SK-N-SH treated with all-trans-retinoic acid at 6 μM for 48 hours (cell line): Measurements from ENCODE around the gene ERC1.

Experiments used
- ATAC-seq: fragments of 200-7000 bp; cut with Tn5 transposase; 3 replicates; pipeline ENCODE4 v1.9.1; 2020; ENCODE audit warnings: mild to moderate bottlenecking, moderate library complexity
- ARNTL ChIP-seq: fragments of 450-650 bp; formaldehyde crosslinking; IDR thresholded peaks from 2 replicates; pipeline ENCODE4 v1.5.0; 2020; ENCODE audit warnings: low read depth, mild to moderate bottlenecking, moderate library complexity, borderline replicate concordance
- BACH2 ChIP-seq: fragments of 250-450 bp; sonication (Bioruptor Pico); IDR thresholded peaks from 2 replicates; pipeline ENCODE4 v1.9.0; 2021; ENCODE audit warnings: mild to moderate bottlenecking, borderline replicate concordance
- CSDC2 ChIP-seq: fragments of 250-450 bp; sonication (Bioruptor Pico); IDR thresholded peaks from 2 replicates; pipeline ENCODE4 v1.5.0; 2020; ENCODE audit warnings: mild to moderate bottlenecking, moderate library complexity
- CSRNP3 ChIP-seq: fragments of 250-450 bp; sonication (Bioruptor Pico); IDR thresholded peaks from 2 replicates; pipeline ENCODE4 v1.5.1; 2021; ENCODE audit warnings: mild to moderate bottlenecking, moderate library complexity
- ESRRG ChIP-seq: fragments of 250-450 bp; sonication (Bioruptor Pico); IDR thresholded peaks from 2 replicates; pipeline ENCODE4 v1.6.1; 2021; ENCODE audit warnings: mild to moderate bottlenecking
- GLIS3 ChIP-seq: fragments of 250-450 bp; sonication (Bioruptor Pico); IDR thresholded peaks from 2 replicates; pipeline ENCODE4 v1.5.0; 2020; ENCODE audit warnings: mild to moderate bottlenecking, moderate library complexity
- ISL1 ChIP-seq: fragments of 250-450 bp; sonication (Bioruptor Pico); IDR thresholded peaks from 2 replicates; pipeline ENCODE4 v2.1.2; 2022; ENCODE audit warnings: mild to moderate bottlenecking, moderate library complexity
- OSR1 ChIP-seq: fragments of 250-450 bp; sonication (Bioruptor Pico); IDR thresholded peaks from 2 replicates; pipeline ENCODE4 v1.8.0; 2022; ENCODE audit warnings: moderate library complexity, mild to moderate bottlenecking, inconsistent platforms
- PATZ1 ChIP-seq: fragments of 250-450 bp; sonication (Bioruptor Pico); IDR thresholded peaks from 2 replicates; pipeline ENCODE4 v1.8.0; 2020; ENCODE audit warnings: mild to moderate bottlenecking, moderate library complexity, borderline replicate concordance
- POU6F1 ChIP-seq: fragments of 250-450 bp; sonication (Bioruptor Pico); IDR thresholded peaks from 2 replicates; pipeline ENCODE4 v1.8.0; 2021; ENCODE audit warnings: low read depth, mild to moderate bottlenecking, moderate library complexity, borderline replicate concordance
- PPARA ChIP-seq: fragments of 250-450 bp; sonication (Bioruptor Pico); IDR thresholded peaks from 2 replicates; pipeline ENCODE4 v1.5.0; 2020; ENCODE audit warnings: mild to moderate bottlenecking, borderline replicate concordance
- RARB ChIP-seq: fragments of 250-450 bp; sonication (Bioruptor Pico); IDR thresholded peaks from 2 replicates; pipeline ENCODE4 v1.8.0; 2021; ENCODE audit warnings: mild to moderate bottlenecking, moderate library complexity
- SNAI2 ChIP-seq: fragments of 250-450 bp; sonication (Bioruptor Pico); IDR thresholded peaks from 2 replicates; pipeline ENCODE4 v1.5.0; 2020; ENCODE audit warnings: mild to moderate bottlenecking, moderate library complexity
- TCF4 ChIP-seq: fragments of 250-450 bp; sonication (Bioruptor Pico); IDR thresholded peaks from 2 replicates; pipeline ENCODE4 v1.8.0; 2021; ENCODE audit warnings: mild to moderate bottlenecking, moderate library complexity, borderline replicate concordance
- TOX ChIP-seq: fragments of 250-450 bp; sonication (Bioruptor Pico); IDR thresholded peaks from 2 replicates; pipeline ENCODE4 v1.8.0; 2021; ENCODE audit warnings: mild to moderate bottlenecking, moderate library complexity, borderline replicate concordance
- TSHZ2 ChIP-seq: fragments of 250-450 bp; sonication (Bioruptor Pico); IDR thresholded peaks from 2 replicates; pipeline ENCODE4 v1.5.0; 2020; ENCODE audit warnings: mild to moderate bottlenecking, moderate library complexity
- ZC3H10 ChIP-seq: fragments of 250-450 bp; sonication (Bioruptor Pico); IDR thresholded peaks from 2 replicates; pipeline ENCODE4 v1.5.1; 2021; ENCODE audit warnings: mild to moderate bottlenecking, moderate library complexity
- ZFP3 ChIP-seq: fragments of 250-450 bp; sonication (Bioruptor Pico); IDR thresholded peaks from 2 replicates; pipeline ENCODE4 v1.5.0; 2020; ENCODE audit warnings: mild to moderate bottlenecking, moderate library complexity
- ZFP30 ChIP-seq: fragments of 450-650 bp; formaldehyde crosslinking; IDR thresholded peaks from 2 replicates; pipeline ENCODE4 v1.5.0; 2022; ENCODE audit warnings: mild to moderate bottlenecking, moderate library complexity
- ZNF565 ChIP-seq: fragments of 450-650 bp; formaldehyde crosslinking; conservative IDR thresholded peaks from 2 replicates; pipeline ENCODE4 v1.5.0; 2020; ENCODE audit warnings: low read depth, mild to moderate bottlenecking, moderate library complexity
- ZNF70 ChIP-seq: fragments of 450-650 bp; formaldehyde crosslinking; IDR thresholded peaks from 2 replicates; pipeline ENCODE4 v1.5.0; 2020; ENCODE audit warnings: mild to moderate bottlenecking, moderate library complexity
- ZNF8 ChIP-seq: fragments of 450-650 bp; formaldehyde crosslinking; IDR thresholded peaks from 2 replicates; pipeline ENCODE4 v1.5.0; 2020; ENCODE audit warnings: mild to moderate bottlenecking, moderate library complexity

Gene ERC1

GRCh38 chr12:1102791-1103450, 111.9 kb downstream of the ERC1 start:
- TF ChIP-seq ARNTL (CRISPR knock-in tag) (no peak), ZFP3 (no peak), SNAI2 (CRISPR knock-in tag) (no peak), GLIS3 (CRISPR knock-in tag) (no peak)
- no peak for ATAC-seq

GRCh38 chr12:1103632-1104031, 112.6 kb downstream of the ERC1 start:
- no peak for TF ChIP-seq TCF4
- TF ChIP-seq ZC3H10 (CRISPR knock-in tag) = no peak
- TF ChIP-seq PATZ1 (CRISPR knock-in tag) = no peak
- TF ChIP-seq ZNF70 = no peak
- no peak for TF ChIP-seq TSHZ2 (CRISPR knock-in tag)
- no peak for TF ChIP-seq SNAI2 (CRISPR knock-in tag)
- no peak for TF ChIP-seq ZFP3
- no peak for TF ChIP-seq ISL1 (CRISPR knock-in tag)
- no peak for TF ChIP-seq RARB (CRISPR knock-in tag)
- TF ChIP-seq OSR1 (CRISPR knock-in tag) = no peak
- TF ChIP-seq BACH2 (CRISPR knock-in tag) = no peak
- no peak for TF ChIP-seq GLIS3 (CRISPR knock-in tag)
- TF ChIP-seq POU6F1 = no peak
- no peak for TF ChIP-seq ZNF8
- TF ChIP-seq TOX (CRISPR knock-in tag) = no peak
- TF ChIP-seq ESRRG = no peak
- no peak for TF ChIP-seq ZNF565 (CRISPR knock-in tag)
- no peak for TF ChIP-seq ZFP30 (CRISPR knock-in tag)
- no peak for TF ChIP-seq CSDC2 (CRISPR knock-in tag)
- TF ChIP-seq CSRNP3 (CRISPR knock-in tag) = no peak
- no peak for ATAC-seq

- ATAC-seq = no peak
- TF ChIP-seq BACH2 (CRISPR knock-in tag) (no peak), PATZ1 (CRISPR knock-in tag) (no peak), PPARA (CRISPR knock-in tag) (no peak), OSR1 (CRISPR knock-in tag) (no peak), TCF4 (no peak), RARB (CRISPR knock-in tag) (no peak), ZNF565 (CRISPR knock-in tag) (no peak), ISL1 (CRISPR knock-in tag) (no peak), ARNTL (CRISPR knock-in tag) (no peak), TSHZ2 (CRISPR knock-in tag) (no peak), ZFP3 (no peak), ESRRG (no peak), ZC3H10 (CRISPR knock-in tag) (no peak), POU6F1 (no peak)
Observed at GRCh38 chr12:1104088-1104800, 113.2 kb downstream of the ERC1 start.
